ENCODE measurements around the gene ASB18.

Gene ASB18

GRCh38 chr2:236229186-236229585, 35.0 kb downstream of the ASB18 start:
- H3K36me3 ChIP-seq (ENCODE audit: control insufficient read depth in 2 of 2, insufficient read depth in 1 of 2, low read length in 2 of 2): no peaks in the 10 kb centered on the region
- no peak overlapping the region for H3K4me3 ChIP-seq (ENCODE audit: low read depth, low read length)
- POLR2A ChIA-PET: no interaction called here
- no peaks in the 10 kb centered on the region for H3K4me1 ChIP-seq (ENCODE audit: control insufficient read depth, insufficient read depth, low read length)
- no peak overlapping the region for H3K27ac ChIP-seq (ENCODE audit: extremely low read depth, low read depth, low read length)
- H3K9me3 ChIP-seq (ENCODE audit: control insufficient read depth, insufficient read depth, low read depth, low read length): no peaks in the 10 kb centered on the region; the same call in 1 of the 2 replicates
- CTCF ChIA-PET: no interaction called here
- TF ChIP-seq SETDB1 (IDR thresholded peaks at IDR 0.05; ENCODE audit: insufficient read length, low read length) (peak; percentile 75), ZNF133 (tag by site-specific recombination; IDR thresholded peaks at IDR 0.05) (peak; percentile 87), ZNF248 (tag by site-specific recombination; IDR thresholded peaks at IDR 0.05) (no peak)

- CTCF ChIA-PET: interaction anchor here (0.6 to 0.7 kb wide), 2 partner anchors 355 to 444 kb away, joined by 3 read pairs; no protein-coding TSS in a partner anchor
Observed at GRCh38 chr2:236223675-236224074, 40.5 kb downstream of the ASB18 start.

GRCh38 chr2:236221798-236222197, 42.4 kb downstream of the ASB18 start:
- ChIA-PET CTCF (interaction anchor here (0.6 to 0.7 kb wide), 2 partner anchors 10 to 88 kb away, joined by 3 read pairs; no protein-coding TSS in a partner anchor), POLR2A (no interaction called here)
- Histone ChIP-seq H3K4me1 (ENCODE audit: control insufficient read depth, insufficient read depth, low read length) (no peaks in the 10 kb centered on the region), H3K27ac (ENCODE audit: extremely low read depth, low read depth, low read length) (no peak overlapping the region), H3K9me3 (ENCODE audit: control insufficient read depth, insufficient read depth, low read depth, low read length) (no peaks in the 10 kb centered on the region; the same call in 1 of the 2 replicates), H3K4me3 (ENCODE audit: low read depth, low read length) (no peak overlapping the region), H3K36me3 (ENCODE audit: control insufficient read depth in 2 of 2, insufficient read depth in 1 of 2, low read length in 2 of 2) (peaks cover 0 to 5% of the 10 kb centered on the region in 2 experiments; a peak in 1 of 3 replicates)
- no peak for TF ChIP-seq ZBTB6 (tag by site-specific recombination; IDR thresholded peaks at IDR 0.05)
- no peak for TF ChIP-seq YY1 (tag by site-specific recombination; IDR thresholded peaks at IDR 0.05)
- no peak for TF ChIP-seq ZNF776 (tag by site-specific recombination; IDR thresholded peaks at IDR 0.05; ENCODE audit: borderline replicate concordance)
- TF ChIP-seq ZNF398 (tag by site-specific recombination; IDR thresholded peaks at IDR 0.05): no peak
- no peak for TF ChIP-seq ZNF518A (tag by site-specific recombination; conservative IDR thresholded peaks at IDR 0.05; ENCODE audit: low read depth)

More at GRCh38 chr2:236223675-236224074, 40.5 kb downstream of the ASB18 start:
- TF ChIP-seq ZXDB (tag by site-specific recombination; IDR thresholded peaks at IDR 0.05): no peak
- no peak for TF ChIP-seq KLF10 (tag by site-specific recombination; IDR thresholded peaks at IDR 0.05)
- no peak for TF ChIP-seq ZNF660 (tag by site-specific recombination; IDR thresholded peaks at IDR 0.05)
- no peak for TF ChIP-seq ZBTB1 (tag by site-specific recombination; IDR thresholded peaks at IDR 0.05)
- TF ChIP-seq REPIN1 (tag by site-specific recombination; IDR thresholded peaks at IDR 0.05; ENCODE audit: low read depth): no peak
- TF ChIP-seq ZNF174 (tag by site-specific recombination; IDR thresholded peaks at IDR 0.05): no peak
- no peak for TF ChIP-seq ZNF529 (tag by site-specific recombination; IDR thresholded peaks at IDR 0.05; ENCODE audit: insufficient replicate concordance)
- TF ChIP-seq KLF16 (tag by site-specific recombination; IDR thresholded peaks at IDR 0.05): no peak
- H3K4me3 ChIP-seq (ENCODE audit: low read depth, low read length): no peak overlapping the region
- no peaks in the 10 kb centered on the region; the same call in 1 of the 2 replicates for H3K9me3 ChIP-seq (ENCODE audit: control insufficient read depth, insufficient read depth, low read depth, low read length)
- H3K36me3 ChIP-seq (ENCODE audit: control insufficient read depth in 2 of 2, insufficient read depth in 1 of 2, low read length in 2 of 2): peaks cover 0 to 5% of the 10 kb centered on the region in 2 experiments; a peak in 1 of 3 replicates
- POLR2A ChIA-PET: no interaction called here
- no peaks in the 10 kb centered on the region for H3K4me1 ChIP-seq (ENCODE audit: control insufficient read depth, insufficient read depth, low read length)
- H3K27ac ChIP-seq (ENCODE audit: extremely low read depth, low read depth, low read length): no peak overlapping the region
